ENCODE results near the gene PLXND1.

PLXND1 gene

GRCh38 chr3:129514563-129514962, 91.9 kb downstream of the PLXND1 start:
- DNase-seq (ENCODE audit: insufficient read length) (no peak), FAIRE-seq (no peak)
- TF ChIP-seq POLR2AphosphoS5 (IDR thresholded peaks at IDR 0.05; ENCODE audit: low read depth, low read length) (no peak), POLR2A (IDR thresholded peaks at IDR 0.05; ENCODE audit: low read depth, low read length) (no peak), TAF1 (IDR thresholded peaks at IDR 0.05; ENCODE audit: borderline replicate concordance, low read depth, low read length) (no peak)

- FAIRE-seq (no peak), DNase-seq (ENCODE audit: insufficient read length) (no peak)
- no peak for TF ChIP-seq POLR2A (IDR thresholded peaks at IDR 0.05; ENCODE audit: low read depth, low read length)
- TF ChIP-seq TAF1 (IDR thresholded peaks at IDR 0.05; ENCODE audit: borderline replicate concordance, low read depth, low read length), result no peak
- TF ChIP-seq POLR2AphosphoS5 (IDR thresholded peaks at IDR 0.05; ENCODE audit: low read depth, low read length), result no peak
These were observed 92.4 kb downstream of the PLXND1 start for GRCh38 chr3:129514110-129514509.

DNA sequence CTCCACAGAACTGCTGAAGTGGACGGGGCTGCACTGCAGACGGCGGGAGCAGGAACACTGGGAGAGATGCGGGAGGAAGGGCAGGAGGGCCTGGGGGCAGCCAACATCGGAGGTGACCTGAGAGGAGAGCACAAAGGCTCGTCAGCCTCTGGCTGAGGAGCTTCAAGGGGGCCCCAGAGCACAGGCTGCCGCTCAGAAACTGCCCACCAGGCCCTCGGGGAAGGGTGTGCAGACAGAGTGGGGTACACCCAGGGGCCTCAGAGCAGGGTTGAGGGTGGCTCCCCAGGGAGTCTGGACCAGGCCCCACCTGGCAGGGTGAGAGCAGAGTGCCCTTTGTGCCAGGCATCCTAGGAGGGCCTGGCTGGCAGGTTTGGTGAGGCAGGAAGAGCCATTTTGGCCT, 92.8 kb downstream of the PLXND1 start:
- FAIRE-seq (no peak), DNase-seq (ENCODE audit: insufficient read length) (no peak)
- TF ChIP-seq TAF1 (IDR thresholded peaks at IDR 0.05; ENCODE audit: borderline replicate concordance, low read depth, low read length), result no peak
- TF ChIP-seq POLR2A (IDR thresholded peaks at IDR 0.05; ENCODE audit: low read depth, low read length), result no peak
- TF ChIP-seq POLR2AphosphoS5 (IDR thresholded peaks at IDR 0.05; ENCODE audit: low read depth, low read length), result no peak

- TF ChIP-seq POLR2AphosphoS5 (IDR thresholded peaks at IDR 0.05; ENCODE audit: low read depth, low read length) (no peak), POLR2A (IDR thresholded peaks at IDR 0.05; ENCODE audit: low read depth, low read length) (no peak), TAF1 (IDR thresholded peaks at IDR 0.05; ENCODE audit: borderline replicate concordance, low read depth, low read length) (no peak)
These were observed 93.9 kb downstream of the PLXND1 start for GRCh38 chr3:129512595-129512994.

DNA sequence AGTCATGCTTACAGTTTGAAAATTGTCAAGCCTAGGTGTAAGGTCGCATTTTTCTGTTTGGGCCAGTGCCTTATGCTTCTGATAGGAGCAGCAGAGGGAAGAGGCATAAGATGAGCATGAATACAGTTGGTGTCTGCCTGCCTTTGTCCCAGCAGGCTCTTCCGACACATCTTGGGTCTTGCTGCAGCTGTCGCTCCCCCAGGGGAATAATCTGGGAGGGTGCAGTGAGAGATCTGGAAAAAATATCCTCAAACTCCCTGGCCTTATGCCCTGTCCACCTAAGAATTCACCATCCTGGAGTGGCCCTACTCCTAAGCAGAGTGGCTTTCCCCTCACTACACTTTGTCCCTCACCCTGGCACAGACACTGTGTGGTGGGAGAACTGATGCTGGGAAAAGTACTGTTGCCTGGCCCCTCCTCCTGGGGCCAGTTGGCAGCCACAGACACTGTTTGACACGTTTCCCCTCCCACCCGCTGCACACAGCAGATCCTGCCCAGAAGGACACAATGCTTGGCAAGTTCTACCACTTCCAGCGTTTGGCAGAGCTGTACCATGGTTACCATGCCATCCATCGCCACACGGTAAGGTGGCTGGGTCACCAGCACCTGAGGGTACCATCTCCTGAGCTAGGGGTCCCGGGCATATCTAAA, 99.2 kb downstream of the PLXND1 start:
- FAIRE-seq (no peak), DNase-seq (ENCODE audit: insufficient read length) (no peak)
- no peak for TF ChIP-seq POLR2AphosphoS5 (IDR thresholded peaks at IDR 0.05; ENCODE audit: low read depth, low read length)
- no peak for TF ChIP-seq POLR2A (IDR thresholded peaks at IDR 0.05; ENCODE audit: low read depth, low read length)
- no peak for TF ChIP-seq TAF1 (IDR thresholded peaks at IDR 0.05; ENCODE audit: borderline replicate concordance, low read depth, low read length)

More at GRCh38 chr3:129512595-129512994, 93.9 kb downstream of the PLXND1 start:
- no peak for FAIRE-seq
- no peak for DNase-seq (ENCODE audit: insufficient read length)

DNA sequence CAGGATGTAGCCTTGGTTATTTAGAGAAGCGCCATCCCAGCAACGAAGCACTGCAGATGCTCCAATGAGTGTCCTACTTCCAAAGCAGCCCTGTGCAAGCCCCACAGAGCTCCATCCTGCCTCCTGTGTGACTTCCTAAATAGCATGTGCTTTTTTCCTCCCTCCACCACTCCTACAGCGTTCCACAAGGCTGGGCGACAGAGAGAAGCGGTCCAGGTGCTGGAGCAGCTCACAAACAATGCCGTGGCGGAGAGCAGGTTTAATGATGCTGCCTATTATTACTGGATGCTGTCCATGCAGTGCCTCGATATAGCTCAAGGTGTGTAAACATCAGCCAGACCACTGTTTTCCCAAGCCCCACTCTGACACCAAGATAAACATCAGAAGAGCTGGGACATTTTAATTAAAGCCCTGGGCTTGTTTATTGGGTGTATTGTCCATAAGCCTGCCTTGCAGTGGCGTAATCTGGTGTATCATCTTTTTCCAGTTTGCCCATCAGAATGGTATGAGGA, 100.2 kb downstream of the PLXND1 start:
- DNase-seq (ENCODE audit: insufficient read length) (no peak), FAIRE-seq (no peak)
- TF ChIP-seq POLR2AphosphoS5 (IDR thresholded peaks at IDR 0.05; ENCODE audit: low read depth, low read length) (no peak), TAF1 (IDR thresholded peaks at IDR 0.05; ENCODE audit: borderline replicate concordance, low read depth, low read length) (no peak), POLR2A (IDR thresholded peaks at IDR 0.05; ENCODE audit: low read depth, low read length) (no peak)

- no peak for TF ChIP-seq POLR2A (IDR thresholded peaks at IDR 0.05; ENCODE audit: low read depth, low read length)
- TF ChIP-seq POLR2AphosphoS5 (IDR thresholded peaks at IDR 0.05; ENCODE audit: low read depth, low read length), result no peak
- no peak for TF ChIP-seq TAF1 (IDR thresholded peaks at IDR 0.05; ENCODE audit: borderline replicate concordance, low read depth, low read length)
- DNase-seq (ENCODE audit: insufficient read length), result no peak
- FAIRE-seq, result no peak
These were observed 101.1 kb downstream of the PLXND1 start for GRCh38 chr3:129505341-129505740.

All from GM12892 (cell line).